ENCODE measurements around the gene LBX2.

Gene LBX2

GRCh38 chr2:74499267-74499939 is at the start of gene LBX2:
Gene LBX2, minus strand, starts transcription at chr2:74499603. Its CDS starts 66 bp downstream, at chr2:74499537.
- no peak for TF ChIP-seq ZNF384 (IDR thresholded peaks at IDR 0.05)
- no peak for TF ChIP-seq BHLHE40 (IDR thresholded peaks at IDR 0.05; ENCODE audit: borderline replicate concordance)
- no peak for TF ChIP-seq L3MBTL2 (conservative IDR thresholded peaks at IDR 0.05)
- no peak for TF ChIP-seq HDGF (IDR thresholded peaks at IDR 0.05; ENCODE audit: borderline replicate concordance)
- no peak for TF ChIP-seq NFRKB (IDR thresholded peaks at IDR 0.05)
- TF ChIP-seq SUZ12 (IDR thresholded peaks at IDR 0.05), result no peak
- TF ChIP-seq FOXM1 (IDR thresholded peaks at IDR 0.05; ENCODE audit: borderline replicate concordance), result no peak
- TF ChIP-seq TARDBP (IDR thresholded peaks at IDR 0.05), result no peak
- no peak for TF ChIP-seq FOXA1 (IDR thresholded peaks at IDR 0.05)
- CTCF ChIA-PET, result no interaction called here
- POLR2A ChIA-PET, result no interaction called here
- DNase-seq (ENCODE audit: extremely low spot score), result no peak

- CTCF ChIA-PET, result no interaction called here
- peak; percentile 44 for DNase-seq (ENCODE audit: extremely low spot score)
- POLR2A ChIA-PET, result interaction anchor here (1.0 to 1.8 kb wide), 4 partner anchors 14 to 76 kb away, joined by 3 to 7 read pairs (median 6); partner anchors contain the start of gene MRPL53
- TF ChIP-seq FOXK2 (IDR thresholded peaks at IDR 0.05) (no peak), LEF1 (IDR thresholded peaks at IDR 0.05; ENCODE audit: borderline replicate concordance) (0 out of 2 replicates have a peak, but pooled peaks have one; percentile 26), L3MBTL2 (conservative IDR thresholded peaks at IDR 0.05) (peak; percentile 35; the same call in 1 of the 2 replicates)
Measured at GRCh38 chr2:74548285-74548899, 49.0 kb upstream of the LBX2 start.

GRCh38 chr2:74546004-74546403 is 46.6 kb upstream of the LBX2 start:
- DNase-seq (ENCODE audit: extremely low spot score), result no peak
- POLR2A ChIA-PET, result interaction anchor here (0.9 to 1.7 kb wide), 4 partner anchors 12 to 73 kb away, joined by 3 to 6 read pairs (median 4); partner anchors contain the start of genes AUP1, HTRA2 and MRPL53
- CTCF ChIA-PET, result no interaction called here
- no peak for TF ChIP-seq TARDBP (IDR thresholded peaks at IDR 0.05)
- no peak for TF ChIP-seq NFRKB (IDR thresholded peaks at IDR 0.05)
- TF ChIP-seq FOXA1 (IDR thresholded peaks at IDR 0.05), result no peak
- no peak for TF ChIP-seq FOXM1 (IDR thresholded peaks at IDR 0.05; ENCODE audit: borderline replicate concordance)
- no peak for TF ChIP-seq ELF4 (IDR thresholded peaks at IDR 0.05)
- no peak for TF ChIP-seq HDGF (IDR thresholded peaks at IDR 0.05; ENCODE audit: borderline replicate concordance)
- no peak for TF ChIP-seq CTBP1 (IDR thresholded peaks at IDR 0.05; ENCODE audit: borderline replicate concordance)
- no peak for TF ChIP-seq SP1 (IDR thresholded peaks at IDR 0.05)
- TF ChIP-seq SUZ12 (IDR thresholded peaks at IDR 0.05), result no peak
- no peak for TF ChIP-seq ARNT (IDR thresholded peaks at IDR 0.05)
- TF ChIP-seq BHLHE40 (IDR thresholded peaks at IDR 0.05; ENCODE audit: borderline replicate concordance), result no peak
- no peak for TF ChIP-seq L3MBTL2 (conservative IDR thresholded peaks at IDR 0.05)
- no peak for TF ChIP-seq FOXK2 (IDR thresholded peaks at IDR 0.05)
- no peak for TF ChIP-seq ZNF384 (IDR thresholded peaks at IDR 0.05)
- no peak for TF ChIP-seq PKNOX1 (IDR thresholded peaks at IDR 0.05)
- no peak for TF ChIP-seq LEF1 (IDR thresholded peaks at IDR 0.05; ENCODE audit: borderline replicate concordance)

- no peak for DNase-seq (ENCODE audit: extremely low spot score)
- CTCF ChIA-PET, result interaction anchor here (0.9 kb wide), 1 partner anchor 40 kb away, joined by 4 read pairs; no protein-coding TSS in a partner anchor
- TF ChIP-seq HDGF (IDR thresholded peaks at IDR 0.05; ENCODE audit: borderline replicate concordance), result no peak
- TF ChIP-seq TARDBP (IDR thresholded peaks at IDR 0.05), result no peak
- TF ChIP-seq NFRKB (IDR thresholded peaks at IDR 0.05), result no peak
- no peak for TF ChIP-seq FOXA1 (IDR thresholded peaks at IDR 0.05)
- no peak for TF ChIP-seq FOXM1 (IDR thresholded peaks at IDR 0.05; ENCODE audit: borderline replicate concordance)
- TF ChIP-seq ELF4 (IDR thresholded peaks at IDR 0.05), result no peak
- TF ChIP-seq L3MBTL2 (conservative IDR thresholded peaks at IDR 0.05), result no peak
- no peak for TF ChIP-seq CTBP1 (IDR thresholded peaks at IDR 0.05; ENCODE audit: borderline replicate concordance)
- POLR2A ChIA-PET, result interaction anchor here (1.4 to 1.7 kb wide), 2 partner anchors 12 to 72 kb away, joined by 3 to 6 read pairs; partner anchors contain the start of gene MRPL53
Measured at GRCh38 chr2:74544634-74545033, 45.2 kb upstream of the LBX2 start.

- no peak for TF ChIP-seq BHLHE40 (IDR thresholded peaks at IDR 0.05; ENCODE audit: borderline replicate concordance)
- no peak for TF ChIP-seq TARDBP (IDR thresholded peaks at IDR 0.05)
- TF ChIP-seq ARNT (IDR thresholded peaks at IDR 0.05), result no peak
- no peak for TF ChIP-seq FOXM1 (IDR thresholded peaks at IDR 0.05; ENCODE audit: borderline replicate concordance)
- no peak for TF ChIP-seq HDGF (IDR thresholded peaks at IDR 0.05; ENCODE audit: borderline replicate concordance)
- no peak for TF ChIP-seq ELF4 (IDR thresholded peaks at IDR 0.05)
- TF ChIP-seq FOXA1 (IDR thresholded peaks at IDR 0.05), result no peak
- TF ChIP-seq CTBP1 (IDR thresholded peaks at IDR 0.05; ENCODE audit: borderline replicate concordance), result no peak
- TF ChIP-seq NFRKB (IDR thresholded peaks at IDR 0.05), result no peak
- no peak for TF ChIP-seq SP1 (IDR thresholded peaks at IDR 0.05)
- TF ChIP-seq FOXK2 (IDR thresholded peaks at IDR 0.05), result no peak
- no peak for TF ChIP-seq LEF1 (IDR thresholded peaks at IDR 0.05; ENCODE audit: borderline replicate concordance)
- no peak for TF ChIP-seq SUZ12 (IDR thresholded peaks at IDR 0.05)
- no peak for TF ChIP-seq L3MBTL2 (conservative IDR thresholded peaks at IDR 0.05)
- no peak for TF ChIP-seq PKNOX1 (IDR thresholded peaks at IDR 0.05)
- no peak for TF ChIP-seq ZNF384 (IDR thresholded peaks at IDR 0.05)
- ChIA-PET CTCF (no interaction called here), POLR2A (interaction anchor here (0.9 kb wide), 1 partner anchor 16 kb away, joined by 3 read pairs; no protein-coding TSS in a partner anchor)
- DNase-seq (ENCODE audit: extremely low spot score), result no peak
Measured at GRCh38 chr2:74542978-74543377, 43.6 kb upstream of the LBX2 start.

- no peak for DNase-seq (ENCODE audit: extremely low spot score)
- CTCF ChIA-PET, result no interaction called here
- POLR2A ChIA-PET, result interaction anchor here (1.3 to 1.6 kb wide), 2 partner anchors 11 to 35 kb away, joined by 4 to 6 read pairs; partner anchors contain the start of genes AUP1 and HTRA2
- no peak for TF ChIP-seq CTBP1 (IDR thresholded peaks at IDR 0.05; ENCODE audit: borderline replicate concordance)
- no peak for TF ChIP-seq FOXA1 (IDR thresholded peaks at IDR 0.05)
- no peak for TF ChIP-seq FOXM1 (IDR thresholded peaks at IDR 0.05; ENCODE audit: borderline replicate concordance)
- no peak for TF ChIP-seq NFRKB (IDR thresholded peaks at IDR 0.05)
- TF ChIP-seq ELF4 (IDR thresholded peaks at IDR 0.05), result no peak
- no peak for TF ChIP-seq TARDBP (IDR thresholded peaks at IDR 0.05)
- TF ChIP-seq ZNF384 (IDR thresholded peaks at IDR 0.05), result no peak
- TF ChIP-seq SUZ12 (IDR thresholded peaks at IDR 0.05), result no peak
- no peak for TF ChIP-seq SP1 (IDR thresholded peaks at IDR 0.05)
Measured at GRCh38 chr2:74540291-74540690, 40.9 kb upstream of the LBX2 start.

Measured in HEK293T (cell line).